ENCODE results near the gene MTRF1L.
"Not testable (repeated sequence)": the region's sequence is repeated elsewhere in the genome, so short reads cannot be mapped to it uniquely, and the experiment has no call there.

Gene MTRF1L

GRCh38 chr6:153001767-153002612, 519 bp downstream of the MTRF1L start:
- peak in 1 of 2 donors; percentile 21 for DNase-seq

DNA sequence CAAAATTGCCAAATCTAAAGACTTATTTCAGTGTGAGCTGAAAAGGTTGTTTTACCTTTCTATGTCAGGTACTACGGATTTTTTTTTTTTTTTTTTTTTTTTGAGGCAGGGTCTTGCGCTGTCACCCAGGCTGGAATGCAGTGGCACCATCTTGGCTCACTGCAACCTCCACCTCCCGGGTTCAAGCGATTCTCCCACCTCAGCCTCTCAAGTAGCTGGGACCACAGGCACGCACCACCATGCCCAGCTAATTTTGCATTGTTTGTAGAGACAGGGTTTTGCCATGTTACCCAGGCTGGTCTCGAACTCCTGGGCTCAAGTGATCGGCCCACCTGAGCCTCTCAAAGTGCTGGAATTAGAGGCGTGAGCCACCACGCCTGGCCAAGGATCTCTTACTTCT, 1.7 kb downstream of the MTRF1L start:
- not testable (repeated sequence) for DNase-seq

DNA sequence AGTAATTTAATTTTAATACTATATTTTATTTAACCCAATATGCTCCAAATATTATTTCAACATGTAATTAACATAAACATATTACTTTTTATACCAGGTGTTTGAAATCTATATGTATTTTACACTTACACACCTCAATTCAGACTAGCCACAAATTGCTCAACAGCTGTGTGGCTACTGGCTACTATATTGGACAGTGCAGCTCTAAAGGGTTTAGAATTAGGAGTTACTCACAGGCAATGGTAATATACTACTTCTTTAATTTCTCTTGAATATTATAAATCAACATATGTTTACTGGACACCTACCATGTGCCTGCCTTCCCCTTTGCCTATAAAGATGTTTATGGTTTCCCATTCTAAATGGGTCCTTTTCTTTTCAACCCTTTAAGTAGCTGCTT, 2.3 kb downstream of the MTRF1L start:
- DNase-seq: no peak

- DNase-seq: not testable (repeated sequence)
Observed at GRCh38 chr6:152999538-152999937, 3.0 kb downstream of the MTRF1L start.

- no peak for DNase-seq
Observed at GRCh38 chr6:152993847-152994246, 8.7 kb downstream of the MTRF1L start.

DNA sequence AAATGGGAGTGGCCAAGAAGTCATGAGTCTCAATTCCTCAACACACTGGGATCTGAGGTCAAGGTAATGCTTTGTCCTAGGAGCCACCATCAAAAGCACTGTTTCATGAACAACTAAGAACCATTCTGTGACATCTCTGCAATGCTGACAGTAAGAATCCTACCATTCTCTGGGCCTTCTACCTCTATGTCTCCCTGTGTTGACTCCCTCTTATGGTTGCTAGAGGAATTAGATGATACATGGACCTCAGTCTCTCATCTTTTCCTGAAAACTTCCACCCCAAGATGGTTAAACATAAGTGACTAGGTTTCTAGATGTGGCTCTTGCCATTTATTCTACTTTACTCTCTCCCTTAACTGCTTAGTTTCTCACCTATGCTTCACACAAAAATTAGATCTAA, 9.1 kb downstream of the MTRF1L start:
- no peak for DNase-seq

- no peak for DNase-seq
Observed at GRCh38 chr6:152986978-152987377, 15.5 kb downstream of the MTRF1L start.

GRCh38 chr6:152985300-152985699, 17.2 kb downstream of the MTRF1L start:
- DNase-seq: not testable (repeated sequence)

DNA sequence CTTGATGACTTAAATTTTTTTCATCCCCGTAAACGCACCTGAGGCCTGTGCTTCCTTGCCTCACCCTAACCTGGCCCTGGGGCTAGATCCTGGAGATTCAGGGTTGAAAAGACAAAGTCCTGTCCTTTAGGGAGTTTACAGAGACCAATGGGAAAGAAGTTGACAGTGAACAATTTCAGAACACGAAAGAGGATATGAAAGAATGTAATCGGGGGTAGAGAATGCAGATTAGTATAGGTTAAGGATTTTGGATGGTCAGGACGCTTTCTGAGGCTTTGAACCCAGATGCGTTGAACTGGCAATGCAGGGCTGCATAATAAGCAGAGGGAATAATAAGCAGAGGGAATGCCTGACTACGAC, 18.0 kb downstream of the MTRF1L start:
- DNase-seq: no peak

GRCh38 chr6:152983637-152984512, 18.6 kb downstream of the MTRF1L start:
- DNase-seq: peak; percentile 92 to 96

DNA sequence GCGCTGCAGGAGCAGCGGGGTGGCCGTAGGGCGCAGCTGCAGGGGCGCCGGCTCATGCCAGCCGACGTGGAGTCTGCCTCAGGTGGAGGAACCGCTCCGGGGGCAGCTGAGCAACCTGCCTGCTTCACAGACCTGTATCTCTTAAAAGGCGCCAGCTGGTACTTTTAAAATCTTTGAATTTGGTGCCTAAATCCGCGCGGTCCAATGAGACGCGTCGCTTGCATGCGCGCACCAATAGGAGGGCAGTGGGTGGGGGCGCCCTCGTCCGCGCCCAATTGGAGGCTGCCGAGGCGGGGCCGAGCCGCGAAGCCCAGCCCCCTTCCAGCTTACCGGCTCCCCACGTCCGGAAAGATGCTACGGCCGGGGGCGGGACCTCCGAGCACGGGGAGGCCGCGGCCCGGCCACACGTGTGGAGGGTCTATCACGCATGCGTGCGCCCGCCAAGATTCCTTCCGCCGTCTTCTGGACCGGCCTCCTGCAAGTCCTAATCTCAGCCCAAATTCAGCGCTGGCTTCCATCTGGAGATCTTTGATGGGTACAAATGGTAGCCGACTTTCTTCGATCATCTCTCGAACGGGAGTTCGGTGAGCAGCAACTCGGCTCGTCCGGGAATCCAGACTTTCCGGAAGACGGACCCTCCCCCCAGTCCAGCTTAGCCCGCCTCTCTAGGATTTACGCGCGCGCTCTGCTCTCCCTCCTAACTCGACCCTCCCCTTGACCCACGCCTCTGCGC, 19.4 kb downstream of the MTRF1L start, which contains the start of gene FBXO5:
FBXO5 (minus strand) TSS at position 138 of the 733 bp plus-strand sequence; CDS start at position 56, 82 bp downstream.
- DNase-seq: peak; percentile 96 to 97

GRCh38 chr6:152981989-152982903, 20.3 kb downstream of the MTRF1L start:
- no peak for DNase-seq

DNA sequence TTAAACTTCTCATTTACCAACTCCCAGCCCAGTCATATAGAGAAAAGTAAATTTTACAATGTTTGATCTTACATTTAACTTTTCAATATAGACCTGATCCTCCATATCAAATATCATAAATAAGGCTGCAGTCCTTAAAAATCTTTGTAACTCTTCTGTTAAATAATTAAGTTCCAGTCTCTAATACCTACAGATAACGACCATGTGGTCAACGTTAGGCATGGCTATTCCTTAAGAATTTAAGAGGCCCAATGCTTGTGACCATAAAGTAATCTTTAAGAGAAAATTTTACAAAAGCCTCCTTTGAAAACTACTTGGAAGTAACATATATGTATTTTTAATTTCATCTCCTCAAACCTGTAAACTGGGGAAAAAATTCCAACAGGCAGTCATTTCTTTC, 21.3 kb downstream of the MTRF1L start:
- no peak for DNase-seq

GRCh38 chr6:152980656-152981055, 21.9 kb downstream of the MTRF1L start:
- DNase-seq: no peak

DNA sequence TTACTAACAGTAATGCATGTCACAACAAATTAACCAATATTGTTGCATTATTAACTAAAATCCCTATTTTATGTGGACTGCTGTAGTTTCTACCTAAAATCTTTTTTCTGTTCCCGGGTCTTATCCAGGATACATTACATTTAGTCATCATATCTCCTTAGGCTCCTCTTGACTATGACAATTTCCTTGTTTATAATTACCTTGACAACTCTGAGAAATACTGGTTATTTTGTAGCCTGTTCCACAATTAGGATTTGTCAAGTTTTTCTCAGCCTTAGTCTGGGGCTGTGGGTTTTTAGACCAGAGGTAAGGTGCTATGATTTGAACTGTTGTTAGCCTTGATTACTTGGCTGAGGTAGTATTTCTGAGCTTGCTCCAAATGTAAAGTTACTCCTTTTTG, 23.4 kb downstream of the MTRF1L start:
- no peak for DNase-seq

DNA sequence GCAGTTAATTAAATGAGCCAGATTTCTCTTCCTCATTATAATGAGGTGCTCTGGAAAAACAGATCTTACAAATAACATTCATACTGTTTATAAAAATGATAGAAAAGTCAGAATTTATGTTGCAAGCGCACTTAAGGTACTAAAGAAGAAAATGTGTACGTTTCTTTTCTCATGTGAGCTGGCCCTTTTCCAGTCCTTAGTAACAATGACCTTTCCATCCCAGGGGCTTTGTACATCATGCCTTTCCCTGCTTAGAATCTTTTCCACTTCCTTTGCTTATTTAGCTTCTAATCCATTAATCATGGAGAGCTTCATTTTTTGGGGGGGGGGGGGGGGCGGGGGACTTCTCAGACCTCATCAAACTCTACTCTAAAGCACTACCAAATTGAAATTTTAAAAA, 24.5 kb downstream of the MTRF1L start:
- no peak for DNase-seq

DNA sequence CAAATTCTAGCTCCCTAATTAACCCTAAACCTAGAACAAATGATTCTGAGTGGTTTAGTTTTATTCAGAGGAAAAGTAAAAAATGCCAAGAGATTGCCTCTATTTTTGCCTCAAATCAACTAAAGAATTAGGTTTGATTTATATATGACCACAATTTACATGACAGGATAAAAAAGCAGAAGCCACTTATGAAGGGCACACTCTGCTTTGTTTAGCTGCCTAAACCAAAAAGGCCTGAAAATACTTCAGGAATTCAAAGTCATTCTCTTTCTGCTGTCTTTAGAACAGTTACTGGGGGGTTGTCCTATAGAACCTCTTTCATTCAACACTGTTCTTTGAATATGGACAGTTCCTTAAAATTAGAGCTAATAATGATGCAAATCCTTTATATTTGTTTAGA, 25.0 kb downstream of the MTRF1L start:
- no peak for DNase-seq

DNA sequence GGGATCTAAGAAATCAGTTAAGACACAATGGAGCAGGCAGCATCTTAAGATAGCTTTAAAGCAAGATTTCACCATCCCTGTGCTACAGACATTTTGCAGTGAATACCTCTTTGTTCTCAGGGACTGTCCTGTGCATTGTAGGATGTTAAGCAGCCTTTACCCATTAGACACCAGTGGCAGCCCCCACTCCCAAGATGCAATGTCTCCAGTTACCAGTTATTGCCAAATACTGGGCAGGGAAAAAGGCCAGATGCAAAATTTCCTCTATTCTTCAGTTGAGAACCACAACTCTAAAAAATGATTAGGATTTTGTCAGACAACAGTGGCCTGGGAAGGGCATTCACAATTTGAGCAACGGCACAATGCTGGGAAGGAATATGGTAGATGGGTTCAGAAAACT, 25.8 kb downstream of the MTRF1L start:
- no peak for DNase-seq

- DNase-seq: peak; percentile 85 to 89
Observed at GRCh38 chr6:152975204-152975915, 27.1 kb downstream of the MTRF1L start.

DNA sequence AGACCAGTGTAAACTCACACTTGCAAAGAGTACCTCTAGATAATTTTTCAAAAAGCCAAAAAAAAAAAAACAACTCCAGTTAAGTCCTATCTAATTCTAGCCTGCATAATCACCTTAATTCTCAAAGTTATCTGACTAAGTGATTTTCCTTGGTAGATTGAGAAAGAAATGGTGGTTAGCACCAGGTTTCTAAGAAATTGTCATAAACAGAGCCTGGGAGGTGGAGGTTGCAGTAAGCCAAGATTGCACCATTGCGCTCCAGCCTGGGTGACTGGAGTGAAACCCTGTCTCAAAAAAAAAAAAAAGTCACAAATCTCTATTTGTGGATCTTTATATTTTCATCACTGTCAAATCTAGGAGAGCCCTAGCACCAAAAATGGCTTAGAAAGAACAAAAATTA, 28.6 kb downstream of the MTRF1L start:
- DNase-seq: no peak

DNA sequence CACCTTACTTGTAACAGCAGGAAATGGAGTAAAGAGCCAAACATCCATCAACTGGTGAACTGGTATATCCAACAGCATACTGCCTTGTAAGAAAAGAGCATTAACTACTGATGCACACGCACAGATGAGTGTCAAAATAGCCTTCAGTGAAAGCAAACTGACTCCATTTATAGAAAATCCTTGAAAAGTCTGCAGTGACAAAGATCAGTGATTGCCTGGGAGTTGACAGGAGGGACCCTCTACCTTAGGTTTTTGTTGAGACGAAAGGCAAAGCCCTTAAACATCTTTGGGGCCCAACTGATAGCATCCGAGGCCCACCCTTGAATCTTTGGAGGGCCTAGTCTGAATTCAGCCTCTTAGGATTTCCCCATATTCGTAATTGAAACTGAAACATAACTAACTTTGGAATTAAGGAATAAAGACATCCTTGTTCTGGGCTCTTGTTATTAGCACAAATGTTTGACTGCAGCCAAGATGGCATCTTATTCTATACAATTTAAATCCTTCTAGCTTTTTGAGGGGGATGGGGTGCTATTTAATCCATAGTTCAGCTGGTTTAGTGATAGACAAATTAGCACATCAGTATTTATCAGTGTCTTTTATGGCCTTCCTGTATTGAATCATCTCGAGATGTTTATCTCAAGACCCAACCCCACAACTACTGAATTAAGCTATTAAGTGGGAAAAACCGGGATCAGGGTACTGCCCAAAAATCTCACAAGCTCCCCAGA, 32.7 kb downstream of the MTRF1L start:
- DNase-seq: no peak

All from inflammatory macrophage treated with lipopolysaccharide for 1 hour (primary cell).